ENCODE results near the gene AGBL2. TPM values are rescaled to one million over a fixed set of nuclear protein-coding genes. Genes with fewer than 3 reads are reported as not detected.
"Not testable (repeated sequence)": the region's sequence is repeated elsewhere in the genome, so short reads cannot be mapped to it uniquely, and the experiment has no call there.

AGBL2 gene
- polyA plus RNA-seq, 3 donors, result 6.6 to 14.9 (median 8.4) TPM

DNA sequence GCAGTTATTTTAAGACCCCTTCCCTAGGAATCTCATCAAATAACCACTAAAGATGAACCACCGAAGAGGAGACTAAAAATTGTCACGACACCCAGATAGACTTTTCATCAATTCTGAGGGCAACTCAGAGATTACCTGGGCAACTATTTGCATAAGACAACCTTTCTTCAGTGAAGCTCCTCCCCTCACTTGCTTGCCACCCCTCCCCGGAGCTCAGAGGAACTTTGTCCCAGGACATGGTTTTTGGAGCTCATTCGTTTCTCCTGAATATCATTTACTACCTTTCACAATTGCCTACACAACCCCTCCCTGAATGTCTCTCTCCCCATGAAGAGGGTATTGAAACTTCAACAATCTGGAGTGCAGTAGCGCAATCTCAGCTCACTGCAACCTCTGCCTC, 3.9 kb downstream of the AGBL2 start:
- no peak for DNase-seq (ENCODE audit: extremely low read depth in 1 of 11, low read depth in 9 of 11, low spot score in 4 of 11)

DNA sequence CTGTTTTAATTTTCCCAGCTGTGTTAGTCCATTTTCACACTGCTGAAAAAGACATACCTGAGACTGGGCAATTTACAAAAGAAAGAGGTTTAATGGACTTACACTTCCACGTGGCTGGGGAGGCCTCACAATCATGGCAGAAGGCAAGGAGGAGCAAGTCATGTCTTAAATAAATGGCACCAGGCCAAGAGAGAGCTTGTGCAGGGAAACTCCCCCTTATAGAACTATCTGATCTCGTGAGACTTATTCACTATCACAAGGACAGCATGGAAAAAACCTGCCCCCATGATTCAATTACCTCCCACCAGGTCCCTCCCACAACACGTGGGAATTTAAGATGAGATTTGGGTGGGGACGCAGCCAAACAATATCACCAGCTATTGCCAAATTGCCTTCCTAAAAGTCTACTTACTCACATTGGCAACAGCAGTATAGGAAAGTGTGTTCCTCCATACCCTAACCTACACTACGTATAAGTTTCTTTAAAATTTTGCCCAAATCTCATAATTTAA, 7.8 kb downstream of the AGBL2 start:
- DNase-seq (ENCODE audit: extremely low read depth in 1 of 11, low read depth in 9 of 11, low spot score in 4 of 11), result not testable (repeated sequence)

DNA sequence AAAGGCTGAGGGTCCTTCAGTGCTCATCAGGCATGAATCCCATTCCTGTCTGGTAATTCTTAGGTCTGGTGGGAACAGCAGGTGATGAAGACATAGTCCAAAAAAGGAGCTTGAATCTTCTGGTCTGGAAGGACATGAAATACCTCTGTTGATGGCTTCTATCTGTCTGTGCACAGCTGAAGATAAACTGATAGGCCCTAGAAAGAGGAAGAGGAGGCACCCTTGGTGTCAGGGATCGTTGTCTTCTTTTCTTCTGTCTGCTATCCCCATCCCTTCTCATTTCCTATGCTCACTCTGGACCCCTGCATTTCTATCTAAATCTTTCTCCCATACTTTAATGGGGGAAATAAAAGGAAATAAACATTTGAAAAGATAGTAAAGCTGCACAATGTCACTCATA, 9.4 kb downstream of the AGBL2 start:
- no peak for DNase-seq (ENCODE audit: extremely low read depth in 1 of 11, low read depth in 9 of 11, low spot score in 4 of 11)

DNA sequence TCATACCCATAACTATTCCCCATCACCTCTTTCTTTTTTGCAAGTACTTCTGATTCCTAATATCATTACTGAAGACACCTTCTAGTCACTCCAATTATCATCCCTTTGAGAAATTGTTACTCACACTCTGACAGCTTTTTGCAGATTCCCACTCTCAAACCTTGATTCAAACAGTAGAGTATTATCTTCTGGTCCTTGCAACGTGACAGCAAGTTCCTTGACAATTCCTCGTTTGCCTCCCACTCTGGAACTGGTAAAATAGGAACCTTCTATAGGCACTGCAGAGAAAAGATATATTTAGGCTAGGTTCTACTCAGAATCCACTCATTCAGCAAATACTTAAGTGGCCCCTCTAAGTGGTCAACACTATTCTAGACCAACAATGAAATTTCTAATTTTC, 23.2 kb downstream of the AGBL2 start:
- DNase-seq (ENCODE audit: extremely low read depth in 1 of 11, low read depth in 9 of 11, low spot score in 4 of 11), result no peak

DNA sequence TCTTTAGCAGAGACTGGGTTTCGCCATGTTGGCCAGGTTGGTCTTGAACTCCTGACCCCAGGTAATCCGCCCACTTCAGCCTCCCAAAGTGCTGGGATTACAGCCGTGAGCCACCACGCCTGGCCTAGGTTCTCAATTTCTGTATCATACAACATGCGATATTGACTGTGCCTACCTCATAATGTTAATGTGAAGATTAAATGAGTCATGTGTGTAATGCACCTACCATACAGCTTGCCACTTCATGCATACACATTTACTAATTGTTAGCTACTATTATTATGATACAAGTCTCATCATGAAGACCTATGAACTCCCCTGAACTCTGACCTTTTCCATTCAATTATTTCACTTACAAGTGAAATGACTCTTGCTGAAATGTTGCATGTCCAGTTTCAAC, 25.7 kb downstream of the AGBL2 start:
- DNase-seq (ENCODE audit: extremely low read depth in 1 of 11, low read depth in 9 of 11, low spot score in 4 of 11), result no peak

DNA sequence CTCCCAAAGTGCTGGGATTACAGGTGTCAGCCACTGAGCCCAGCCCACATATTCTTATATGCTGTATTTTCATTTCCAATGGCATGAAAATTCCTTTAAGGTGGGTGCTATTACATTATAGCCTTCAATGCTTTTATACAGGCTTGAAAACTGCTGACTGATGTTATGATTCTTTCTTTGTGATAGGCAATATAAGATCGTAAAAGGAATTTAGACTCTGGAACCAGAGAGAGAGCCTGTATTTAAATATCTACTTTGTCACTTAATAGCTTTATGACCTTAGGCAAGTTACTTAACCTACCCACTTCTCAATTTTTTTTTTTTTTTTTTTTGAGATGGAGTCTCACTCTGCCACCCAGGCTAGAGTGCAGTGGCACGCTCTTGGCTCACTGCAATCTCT, 26.2 kb downstream of the AGBL2 start:
- no peak for DNase-seq (ENCODE audit: extremely low read depth in 1 of 11, low read depth in 9 of 11, low spot score in 4 of 11)

DNA sequence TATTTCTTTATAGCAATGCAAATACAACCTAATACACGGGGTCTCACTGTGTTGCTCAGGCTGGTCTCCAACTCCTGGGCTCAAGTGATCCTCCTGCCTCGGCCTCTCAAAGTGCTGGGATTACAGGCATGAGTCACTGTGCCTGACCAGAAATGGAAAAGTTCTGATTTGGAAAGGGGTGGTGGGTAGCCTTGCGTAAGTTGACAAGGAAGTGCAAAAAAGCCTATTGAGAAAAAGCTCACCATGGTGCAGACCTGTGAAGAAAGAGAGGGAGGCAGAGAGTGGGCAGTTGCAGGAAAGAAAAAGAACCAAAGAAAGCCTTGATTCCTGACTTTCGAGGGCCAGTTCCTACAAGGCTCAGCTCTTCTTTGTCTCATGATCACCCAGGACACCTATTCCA, 27.1 kb downstream of the AGBL2 start:
- no peak for DNase-seq (ENCODE audit: extremely low read depth in 1 of 11, low read depth in 9 of 11, low spot score in 4 of 11)

DNA sequence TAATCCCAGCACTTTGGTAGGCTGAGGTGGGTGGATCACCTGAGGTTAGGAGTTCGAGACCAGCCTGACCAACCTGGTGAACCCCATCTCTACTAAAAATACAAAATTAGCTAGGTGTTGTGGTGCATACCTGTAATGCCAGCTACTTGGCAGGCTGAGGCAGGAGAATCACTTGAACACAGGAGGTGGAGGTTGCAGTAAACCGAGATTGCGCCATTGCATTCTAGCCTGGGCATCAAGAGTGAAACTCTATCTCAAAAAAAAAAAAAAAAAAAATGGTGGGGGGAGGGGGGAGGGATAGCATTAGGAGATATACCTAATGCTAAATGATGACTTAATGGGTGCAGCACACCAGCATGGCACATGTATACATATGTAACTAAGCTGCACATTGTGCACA, 28.5 kb downstream of the AGBL2 start:
- DNase-seq (ENCODE audit: extremely low read depth in 1 of 11, low read depth in 9 of 11, low spot score in 4 of 11), result not testable (repeated sequence)

DNA sequence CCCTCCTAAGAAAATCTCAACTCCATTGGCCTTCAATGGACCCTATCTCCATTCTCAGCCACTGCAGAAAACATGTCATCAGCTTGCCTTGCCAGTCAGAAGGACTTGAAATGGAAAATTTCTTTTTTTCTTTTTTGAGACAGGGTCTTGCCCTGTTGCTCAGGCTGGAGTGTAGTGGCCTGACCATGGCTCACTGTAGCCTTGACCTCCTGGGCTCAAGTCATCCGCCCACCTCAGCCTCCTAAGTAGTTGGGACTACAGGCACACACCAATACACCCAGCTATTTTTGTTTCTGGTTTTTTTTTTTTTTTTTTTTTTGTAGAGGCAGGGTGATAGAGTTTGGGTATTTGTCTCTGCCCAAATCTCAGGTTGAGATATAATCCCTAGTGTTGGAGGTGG, 29.0 kb downstream of the AGBL2 start:
- DNase-seq (ENCODE audit: extremely low read depth in 1 of 11, low read depth in 9 of 11, low spot score in 4 of 11), result no peak

DNA sequence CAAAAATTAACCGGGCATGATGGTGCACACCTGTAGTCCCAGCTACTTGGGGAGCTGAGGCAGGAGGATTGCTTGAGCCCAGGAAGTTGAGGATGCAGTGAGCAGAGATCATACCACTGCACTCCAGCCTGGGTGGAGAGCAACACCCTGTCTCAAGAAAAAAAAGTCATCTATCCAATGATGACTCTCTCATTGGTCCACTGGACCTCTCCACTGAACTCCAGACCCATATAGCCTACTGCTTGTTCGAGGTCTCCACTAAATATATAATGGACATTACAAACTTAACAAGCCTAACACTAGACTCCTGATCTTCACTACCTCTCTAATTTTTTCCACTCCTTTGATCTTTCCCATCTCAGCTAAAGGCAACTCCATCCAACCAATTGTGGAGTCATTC, 39.3 kb downstream of the AGBL2 start:
- DNase-seq (ENCODE audit: extremely low read depth in 1 of 11, low read depth in 9 of 11, low spot score in 4 of 11), result no peak

DNA sequence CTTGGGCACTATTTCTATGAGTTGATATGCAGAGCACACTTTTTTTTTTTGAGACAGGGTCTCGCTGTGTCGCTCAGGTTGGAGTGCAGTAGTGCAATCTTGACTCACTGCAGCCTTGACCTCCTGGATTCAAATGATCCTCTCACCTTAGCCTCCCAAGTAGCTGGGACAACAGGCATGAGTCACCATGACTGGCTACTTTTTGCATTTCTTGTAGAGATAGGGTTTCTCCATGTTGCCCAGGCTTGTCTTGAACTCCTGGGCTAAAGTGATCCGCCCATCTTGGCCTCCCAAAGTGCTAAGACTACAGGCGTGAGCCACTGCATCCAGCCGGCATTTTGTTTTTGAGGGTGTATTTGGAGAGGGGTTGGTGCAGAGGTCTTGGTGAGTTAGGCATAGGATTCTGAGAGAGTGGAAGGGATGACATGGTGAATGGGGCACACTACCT, 42.9 kb downstream of the AGBL2 start:
- no peak for DNase-seq (ENCODE audit: extremely low read depth in 1 of 11, low read depth in 9 of 11, low spot score in 4 of 11)

DNA sequence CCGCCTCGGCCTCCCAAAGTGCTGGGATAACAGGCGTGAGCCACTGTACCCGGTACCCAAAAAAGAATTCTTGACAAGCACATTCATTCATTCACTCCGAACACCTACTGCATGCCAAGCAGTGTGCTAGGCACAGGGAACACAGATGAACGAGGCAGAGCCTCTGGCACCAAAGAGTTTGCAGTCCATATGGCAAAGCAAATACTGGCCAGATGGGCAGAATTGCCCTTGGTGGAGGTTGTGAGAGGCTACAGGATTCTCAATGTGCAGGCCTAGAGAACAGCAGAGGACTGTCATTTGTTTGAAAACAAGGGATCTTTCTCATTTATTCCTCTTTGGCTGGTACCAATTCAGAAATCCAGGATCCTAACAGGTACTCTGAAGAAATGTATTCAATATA, 45.3 kb downstream of the AGBL2 start:
- DNase-seq (ENCODE audit: extremely low read depth in 1 of 11, low read depth in 9 of 11, low spot score in 4 of 11), result no peak

DNA sequence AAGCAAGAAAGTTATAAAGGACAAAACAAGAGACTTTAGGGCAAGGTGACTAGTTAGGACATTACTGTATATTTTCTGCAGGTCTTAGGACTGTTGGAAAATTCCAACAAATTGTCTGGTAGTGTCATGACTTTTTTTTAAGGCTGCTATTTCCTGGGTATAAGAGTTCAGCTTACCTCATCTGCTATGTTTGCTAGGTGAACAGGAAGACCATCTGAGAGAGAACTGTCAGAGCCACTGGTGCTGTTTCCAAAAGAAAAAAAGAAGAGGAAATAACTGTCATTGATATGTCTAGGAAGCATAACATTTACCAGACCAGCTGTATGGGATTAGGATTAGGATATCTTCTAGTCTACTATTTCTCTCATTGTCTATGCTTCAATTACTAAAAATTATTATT, 46.5 kb downstream of the AGBL2 start:
- no peak for DNase-seq (ENCODE audit: extremely low read depth in 1 of 11, low read depth in 9 of 11, low spot score in 4 of 11)

DNA sequence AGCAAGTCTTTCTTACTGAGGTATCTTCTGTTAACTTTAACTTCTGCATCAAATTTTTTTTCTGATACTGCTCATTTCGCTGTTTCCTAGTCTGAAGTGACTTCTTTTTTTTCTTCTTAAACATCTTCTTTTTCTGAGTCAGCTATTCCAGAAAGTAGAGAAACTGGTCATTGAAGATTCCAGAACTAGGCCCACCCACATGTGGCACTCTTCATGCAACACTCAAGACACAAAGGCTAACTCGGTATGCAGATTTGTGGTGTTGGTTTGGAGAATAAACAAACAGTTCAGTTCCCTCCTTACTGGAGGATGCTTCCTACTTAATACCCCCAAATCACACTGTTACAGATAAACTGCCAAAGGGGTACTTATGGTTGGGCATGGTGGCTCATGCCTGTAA, 47.6 kb downstream of the AGBL2 start:
- no peak for DNase-seq (ENCODE audit: extremely low read depth in 1 of 11, low read depth in 9 of 11, low spot score in 4 of 11)

DNA sequence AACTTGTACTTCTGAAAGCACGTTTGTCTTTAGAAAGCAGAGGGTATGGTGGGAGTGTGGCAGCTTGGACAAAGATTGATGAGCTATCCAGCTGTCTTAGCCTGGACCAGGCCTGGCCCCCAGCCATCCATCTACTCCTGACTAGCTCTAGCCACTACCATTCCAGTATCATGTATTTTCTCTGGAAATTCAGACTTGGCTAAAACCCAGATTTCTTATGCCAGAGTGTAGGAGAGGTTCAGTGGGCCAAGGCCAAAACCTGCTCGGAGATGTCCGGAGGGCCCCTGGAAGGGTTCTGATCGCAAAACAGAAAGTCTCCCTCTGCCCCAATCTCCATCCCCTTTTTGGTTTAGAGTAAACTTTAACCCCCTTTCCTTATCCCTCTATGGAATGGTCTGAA, 48.0 kb downstream of the AGBL2 start:
- peak in 5 of 11 donors; percentile 4 to 28 (median 9) for DNase-seq (ENCODE audit: extremely low read depth in 1 of 11, low read depth in 9 of 11, low spot score in 4 of 11)

DNA sequence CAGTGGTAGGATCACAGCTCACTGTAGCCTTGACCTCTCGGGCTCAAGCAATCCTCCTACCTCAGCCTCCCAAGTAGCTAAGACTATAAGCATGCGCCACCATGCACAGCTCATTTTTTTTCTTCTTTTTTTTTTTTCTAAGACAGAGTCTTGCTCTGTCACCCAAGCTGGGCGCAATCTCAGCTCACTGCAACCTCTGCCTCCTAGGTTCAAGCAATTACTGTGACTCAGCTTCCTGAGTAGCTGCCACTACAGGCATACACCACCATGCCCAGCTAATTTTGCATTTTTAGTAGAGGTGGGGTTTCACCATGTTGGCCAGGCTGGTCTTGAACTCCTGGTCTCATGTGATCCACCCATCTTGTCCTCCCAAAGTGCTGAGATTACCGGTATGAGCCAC, 50.2 kb downstream of the AGBL2 start:
- not testable (repeated sequence) for DNase-seq (ENCODE audit: extremely low read depth in 1 of 11, low read depth in 9 of 11, low spot score in 4 of 11)

DNA sequence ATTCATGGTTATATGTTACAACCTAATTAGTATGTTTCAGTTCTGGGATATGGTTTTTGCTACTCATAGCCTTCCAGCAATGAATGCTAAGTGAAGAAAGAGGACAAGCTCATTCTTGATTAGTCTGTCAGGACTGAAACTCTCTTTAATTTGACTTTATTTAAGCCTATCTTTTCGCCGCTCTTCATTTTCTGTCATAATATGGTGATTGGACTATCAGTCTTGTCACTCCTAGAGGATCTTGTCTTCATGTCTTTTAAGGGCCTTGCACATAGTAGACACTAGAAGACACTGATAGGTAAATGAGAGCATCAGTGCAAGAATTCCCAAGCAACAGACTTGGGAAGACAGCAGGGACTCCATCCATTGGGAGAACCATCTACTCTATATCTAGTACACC, 53.9 kb downstream of the AGBL2 start:
- DNase-seq (ENCODE audit: extremely low read depth in 1 of 11, low read depth in 9 of 11, low spot score in 4 of 11), result no peak

DNA sequence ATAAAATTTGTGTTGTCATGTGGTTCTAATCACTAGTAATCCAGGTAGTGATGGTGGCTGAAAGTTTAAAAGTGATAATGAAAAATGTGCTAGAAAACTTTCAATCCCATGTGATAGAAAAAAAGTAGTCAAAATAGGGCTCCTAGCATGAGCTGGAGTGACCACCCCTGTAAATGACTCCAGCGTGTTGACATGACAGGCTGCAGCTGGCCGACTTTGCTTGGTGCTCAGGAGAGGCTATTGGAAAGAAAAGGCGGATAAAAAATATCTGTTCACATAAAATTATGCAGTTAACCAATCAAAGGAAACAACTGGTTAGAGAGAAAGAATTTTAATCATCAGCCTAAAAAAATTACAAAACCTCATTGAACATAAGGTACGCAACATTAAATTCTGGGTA, 55.9 kb downstream of the AGBL2 start:
- peak in 6 of 11 donors; percentile 33 to 71 (median 50) for DNase-seq (ENCODE audit: extremely low read depth in 1 of 11, low read depth in 9 of 11, low spot score in 4 of 11)

DNA sequence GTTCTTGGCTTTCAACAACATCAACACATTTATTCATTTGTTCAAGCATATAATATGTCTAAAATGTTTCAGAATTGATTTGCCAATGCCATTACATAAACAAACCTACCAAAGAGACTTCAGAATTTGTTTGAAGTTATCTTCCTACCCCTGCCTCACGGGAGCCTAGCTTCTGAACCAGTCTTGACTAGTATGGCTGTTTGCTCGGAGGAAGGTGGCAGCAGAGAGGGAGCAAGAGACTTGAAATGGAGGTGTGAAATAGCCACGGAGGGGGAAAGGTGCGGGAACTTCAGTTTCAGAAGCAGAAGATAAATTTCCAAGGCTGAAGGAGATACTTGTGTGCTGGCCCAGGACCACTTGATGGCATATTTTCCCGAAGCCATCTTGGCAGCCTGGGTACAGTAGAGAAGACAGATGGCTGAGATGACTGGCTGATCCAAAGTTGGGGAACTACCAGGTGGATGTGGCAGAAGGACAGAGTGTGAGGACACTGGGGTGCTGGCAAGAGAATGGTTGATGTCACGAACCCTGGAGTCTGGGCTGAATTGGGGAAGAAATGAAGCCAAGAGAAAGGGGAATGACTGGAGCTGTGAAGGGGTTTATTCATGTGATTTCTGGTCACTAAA, 58.8 kb downstream of the AGBL2 start:
- no peak for DNase-seq (ENCODE audit: extremely low read depth in 1 of 11, low read depth in 9 of 11, low spot score in 4 of 11)

DNA sequence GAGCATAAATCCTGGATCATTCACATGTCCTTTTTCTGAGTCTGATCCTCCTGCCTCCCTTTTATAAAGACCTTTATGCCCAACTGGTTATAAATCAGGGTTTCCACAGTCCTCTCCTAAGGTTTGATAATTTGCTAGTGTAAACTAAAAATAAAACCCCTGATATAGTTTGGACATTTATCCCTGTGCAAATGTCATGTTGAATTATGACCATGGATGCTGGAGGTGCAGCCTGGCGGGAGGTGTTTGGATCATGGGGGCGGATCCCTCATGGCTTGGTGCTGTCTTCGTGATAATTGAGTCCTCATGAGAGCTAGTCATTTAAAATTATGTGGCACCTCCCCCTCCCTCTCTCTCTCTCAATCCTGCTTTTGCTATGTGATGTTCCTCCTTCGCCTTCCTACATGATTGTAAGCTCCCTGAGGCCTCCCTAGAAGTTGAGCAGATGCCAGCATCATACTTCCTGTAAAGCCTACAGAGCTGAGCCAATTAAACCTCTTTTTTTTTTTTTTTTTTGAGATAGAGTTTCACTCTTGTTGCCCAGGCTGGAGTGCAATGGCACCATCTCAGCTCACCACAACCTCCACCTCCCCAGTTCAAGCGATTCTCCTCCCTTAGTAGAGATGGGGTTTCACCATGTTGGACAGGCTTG, 63.2 kb downstream of the AGBL2 start:
- no peak for DNase-seq (ENCODE audit: extremely low read depth in 1 of 11, low read depth in 9 of 11, low spot score in 4 of 11)

DNA sequence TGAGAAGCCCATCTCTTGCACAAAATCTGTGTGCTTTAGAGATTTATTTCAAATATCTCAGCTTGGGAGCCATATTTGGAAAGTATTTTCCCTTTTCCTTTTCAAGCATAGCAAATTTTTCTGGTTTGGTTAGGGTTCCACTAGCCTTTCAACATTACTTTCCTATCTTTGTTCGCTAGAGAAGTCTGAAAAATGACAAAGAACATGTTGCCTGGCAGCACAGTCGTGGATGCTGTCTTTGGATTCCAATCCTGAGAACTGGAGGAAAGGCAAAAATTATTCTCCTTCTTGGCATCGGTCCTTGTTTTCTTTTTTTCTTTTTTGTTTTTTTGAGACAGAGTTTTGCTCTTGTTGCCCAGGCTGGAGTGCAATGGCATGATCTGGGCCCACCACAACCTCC, 65.9 kb downstream of the AGBL2 start:
- DNase-seq (ENCODE audit: extremely low read depth in 1 of 11, low read depth in 9 of 11, low spot score in 4 of 11), result no peak
